ENCODE results near the gene RBM28. TPM values are rescaled to one million over a fixed set of nuclear protein-coding genes. Genes with fewer than 3 reads are reported as not detected.
A peak's percentile ranks its signal among the peaks of the same experiment; 100 is the strongest.

Gene RBM28
- total RNA-seq, 1 donor from 2014 or later = 73.7 TPM

DNA sequence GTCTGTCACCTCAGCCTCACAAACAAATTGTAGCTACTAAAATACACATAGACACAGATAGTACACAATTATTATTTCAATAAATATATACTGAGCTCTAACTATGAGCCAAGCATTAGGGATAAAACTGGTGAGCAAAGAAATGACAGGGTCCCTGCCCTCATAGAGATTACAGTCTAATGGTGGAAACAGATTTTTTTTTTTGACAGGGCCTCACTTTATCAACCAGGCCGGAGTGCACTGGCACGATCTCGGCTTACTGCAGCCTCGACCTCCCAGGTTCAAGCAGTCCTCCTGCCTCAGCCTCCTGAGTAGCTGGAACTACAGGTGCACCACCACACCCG is 695 bp upstream of the RBM28 start:
- H3K36me3 Mint-ChIP-seq (ENCODE audit: low read depth) = no peaks in the 10 kb centered on the region
- H3K9me3 Mint-ChIP-seq = no peaks in the 10 kb centered on the region
- DNase-seq (ENCODE audit: low read depth, low spot score) = no peak
- peaks cover 7% of the 10 kb centered on the region for H3K27me3 Mint-ChIP-seq (ENCODE audit: low read depth)
- H3K27ac Mint-ChIP-seq (ENCODE audit: unreplicated experiment) = no peak overlapping the region
- H3K4me1 Mint-ChIP-seq = peaks cover 30% of the 10 kb centered on the region
- peak overlapping the region; percentile 83 for H3K4me3 Mint-ChIP-seq
- no peak for TF ChIP-seq CTCF (conservative IDR thresholded peaks at IDR 0.05)

DNA sequence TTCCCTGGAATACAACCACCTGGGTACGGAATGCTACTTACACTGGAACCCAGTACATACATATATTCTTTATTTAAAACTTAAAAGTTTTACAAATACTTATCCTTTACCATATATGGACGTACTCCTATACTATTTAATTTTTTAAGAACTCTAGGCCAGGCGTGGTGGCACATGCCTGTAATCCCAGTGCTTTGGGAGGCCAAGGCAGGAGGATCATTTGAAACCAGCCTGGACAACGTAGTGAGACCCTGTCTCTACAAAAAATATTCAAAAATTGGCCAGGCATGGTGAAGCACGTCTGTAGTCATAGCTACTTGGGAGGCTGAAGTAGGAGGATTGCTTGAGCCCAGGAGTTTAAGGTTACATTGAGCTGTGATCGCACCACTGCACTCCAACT is 2.0 kb downstream of the RBM28 start:
- Mint-ChIP-seq H3K9me3 (no peaks in the 10 kb centered on the region), H3K27ac (ENCODE audit: unreplicated experiment) (no peak overlapping the region), H3K4me1 (peaks cover 25% of the 10 kb centered on the region), H3K27me3 (ENCODE audit: low read depth) (no peaks in the 10 kb centered on the region), H3K36me3 (ENCODE audit: low read depth) (no peaks in the 10 kb centered on the region), H3K4me3 (peak overlapping the region; percentile 97)
- DNase-seq (ENCODE audit: low read depth, low spot score) = no peak
- no peak for TF ChIP-seq CTCF (conservative IDR thresholded peaks at IDR 0.05)

- DNase-seq (ENCODE audit: low read depth, low spot score) = no peak
- H3K27me3 Mint-ChIP-seq (ENCODE audit: low read depth) = no peaks in the 10 kb centered on the region
- no peak for TF ChIP-seq CTCF (conservative IDR thresholded peaks at IDR 0.05)
- no peaks in the 10 kb centered on the region for H3K9me3 Mint-ChIP-seq
- H3K27ac Mint-ChIP-seq (ENCODE audit: unreplicated experiment) = no peak overlapping the region
- peaks cover 10% of the 10 kb centered on the region for H3K36me3 Mint-ChIP-seq (ENCODE audit: low read depth)
- H3K4me3 Mint-ChIP-seq = no peak overlapping the region
- peaks cover 2% of the 10 kb centered on the region for H3K4me1 Mint-ChIP-seq
Measured at GRCh38 chr7:128335730-128336129, 8.0 kb downstream of the RBM28 start.

DNA sequence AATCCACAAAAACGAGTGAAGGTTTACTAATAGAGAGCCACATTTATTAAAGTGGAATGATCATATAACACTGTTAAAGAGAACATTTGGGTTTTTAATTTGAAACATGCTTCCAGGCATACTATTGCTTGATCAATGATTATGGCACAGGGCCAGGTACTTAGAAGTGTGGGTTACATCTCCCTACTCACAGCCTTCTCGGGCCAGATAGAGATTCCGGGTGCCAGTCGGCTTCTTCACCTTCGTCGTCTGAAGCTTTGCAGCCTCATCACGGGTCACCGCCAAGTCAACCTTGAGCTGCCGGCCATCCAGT is 19.4 kb downstream of the RBM28 start:
- H3K4me3 Mint-ChIP-seq = no peak overlapping the region
- no peak for TF ChIP-seq CTCF (conservative IDR thresholded peaks at IDR 0.05)
- no peaks in the 10 kb centered on the region for H3K4me1 Mint-ChIP-seq
- no peak for DNase-seq (ENCODE audit: low read depth, low spot score)
- H3K27ac Mint-ChIP-seq (ENCODE audit: unreplicated experiment) = no peak overlapping the region
- no peaks in the 10 kb centered on the region for H3K9me3 Mint-ChIP-seq
- H3K27me3 Mint-ChIP-seq (ENCODE audit: low read depth) = no peaks in the 10 kb centered on the region
- peaks cover 2% of the 10 kb centered on the region for H3K36me3 Mint-ChIP-seq (ENCODE audit: low read depth)

- H3K27me3 Mint-ChIP-seq (ENCODE audit: low read depth) = no peaks in the 10 kb centered on the region
- DNase-seq (ENCODE audit: low read depth, low spot score) = no peak
- H3K9me3 Mint-ChIP-seq = no peaks in the 10 kb centered on the region
- TF ChIP-seq CTCF (conservative IDR thresholded peaks at IDR 0.05) = no peak
- H3K4me3 Mint-ChIP-seq = no peak overlapping the region
- no peaks in the 10 kb centered on the region for H3K4me1 Mint-ChIP-seq
- H3K27ac Mint-ChIP-seq (ENCODE audit: unreplicated experiment) = no peak overlapping the region
- H3K36me3 Mint-ChIP-seq (ENCODE audit: low read depth) = peaks cover 2% of the 10 kb centered on the region
Measured at GRCh38 chr7:128323459-128324367, 20.0 kb downstream of the RBM28 start.
